GDM1 (cell line): ENCODE measurements around the gene ERICH3.

Source experiments
- DNase-seq: peaks from one replicate; lab custom pipeline; 2025; lab: John Stamatoyannopoulos, UW

ERICH3 gene

GRCh38 chr1:74587888-74588287 lies 85.7 kb downstream of the ERICH3 start:
- no peak for DNase-seq

GRCh38 chr1:74586253-74586897 lies 87.2 kb downstream of the ERICH3 start:
- DNase-seq, result no peak

- no peak for DNase-seq
These were observed 89.4 kb downstream of the ERICH3 start for GRCh38 chr1:74584185-74584584.

GRCh38 chr1:74583397-74583796 lies 90.2 kb downstream of the ERICH3 start:
- DNase-seq, result no peak

- no peak for DNase-seq
These were observed 94.2 kb downstream of the ERICH3 start for GRCh38 chr1:74579425-74579824.

- DNase-seq, result no peak
These were observed 95.5 kb downstream of the ERICH3 start for GRCh38 chr1:74578101-74578500.

GRCh38 chr1:74571891-74572290 lies 101.7 kb downstream of the ERICH3 start:
- no peak for DNase-seq

GRCh38 chr1:74571493-74571800 lies 102.1 kb downstream of the ERICH3 start:
- DNase-seq, result no peak

GRCh38 chr1:74570797-74571492 lies 102.6 kb downstream of the ERICH3 start:
- no peak for DNase-seq

GRCh38 chr1:74549932-74550331 lies 123.7 kb downstream of the ERICH3 start:
- DNase-seq, result no peak

GRCh38 chr1:74548961-74549750 lies 124.4 kb downstream of the ERICH3 start:
- no peak for DNase-seq

- no peak for DNase-seq
These were observed 127.8 kb downstream of the ERICH3 start for GRCh38 chr1:74545821-74546220.

- no peak for DNase-seq
These were observed 139.4 kb downstream of the ERICH3 start for GRCh38 chr1:74534241-74534640.

GRCh38 chr1:74531796-74532195 lies 141.8 kb downstream of the ERICH3 start:
- no peak for DNase-seq

GRCh38 chr1:74530892-74531291 lies 142.7 kb downstream of the ERICH3 start:
- DNase-seq, result no peak

- DNase-seq, result no peak
These were observed 145.5 kb downstream of the ERICH3 start for GRCh38 chr1:74528123-74528522.

GRCh38 chr1:74526708-74527107 lies 146.9 kb downstream of the ERICH3 start:
- DNase-seq, result no peak

- DNase-seq, result no peak
These were observed 149.6 kb downstream of the ERICH3 start for GRCh38 chr1:74523873-74524480.

- no peak for DNase-seq
These were observed 151.4 kb downstream of the ERICH3 start for GRCh38 chr1:74522148-74522547.
